Chondrocyte (in vitro differentiated cells): ENCODE measurements around the gene KRT28. TPM values are rescaled to one million over a fixed set of nuclear protein-coding genes. Genes with fewer than 3 reads are reported as not detected.

Experiments used
- DNase-seq: peaks from one replicate; pipeline ENCODE4 v3.0.0; 2021; ENCODE audit warnings: mixed read lengths, low spot score
- H3K27ac Mint-ChIP-seq: one replicate; pipeline ENCODE4 v1.8.0; 2021; ENCODE audit warnings: mild to moderate bottlenecking, moderate library complexity, mixed read lengths; ENCODE audit not compliant: unreplicated experiment
- H3K27me3 Mint-ChIP-seq: 2 replicates; pipeline ENCODE4 v1.8.0; 2021; ENCODE audit warnings: low read depth, mixed read lengths
- H3K36me3 Mint-ChIP-seq: 2 replicates; pipeline ENCODE4 v1.8.0; 2021; ENCODE audit warnings: low read depth, mixed read lengths
- H3K4me1 Mint-ChIP-seq: 2 replicates; pipeline ENCODE4 v1.8.0; 2021; ENCODE audit warnings: low read depth, mild to moderate bottlenecking, mixed read lengths
- H3K4me3 Mint-ChIP-seq: one replicate; pipeline ENCODE4 v1.8.0; 2021; ENCODE audit warnings: mild to moderate bottlenecking, moderate library complexity, mixed read lengths; ENCODE audit not compliant: unreplicated experiment
- H3K9me3 Mint-ChIP-seq: 2 replicates; pipeline ENCODE4 v1.8.0; 2021; ENCODE audit warnings: low read depth, mixed read lengths
- long read RNA-seq: library from polyadenylated mRNA; stranded (forward); transcript quantifications from one replicate; pipeline ENCODE4 v2.0.0, GENCODE V29; 2021
- total RNA-seq: library from RNA; stranded (reverse); gene quantifications from 3 replicates; pipeline ENCODE4 v1.2.1, GENCODE V29; 2021
- TF ChIP-seq, protein P1 (sequence below): fragments of 200-600 bp; sonication (generic); IDR thresholded peaks from 2 replicates; pipeline ENCODE4 v1.5.0; 2021; ENCODE audit warnings: antibody characterized with exemption, mild to moderate bottlenecking, moderate library complexity

Gene KRT28
- total RNA-seq, result not detected in 3 replicates
- long read RNA-seq, result 0 reads

DNA sequence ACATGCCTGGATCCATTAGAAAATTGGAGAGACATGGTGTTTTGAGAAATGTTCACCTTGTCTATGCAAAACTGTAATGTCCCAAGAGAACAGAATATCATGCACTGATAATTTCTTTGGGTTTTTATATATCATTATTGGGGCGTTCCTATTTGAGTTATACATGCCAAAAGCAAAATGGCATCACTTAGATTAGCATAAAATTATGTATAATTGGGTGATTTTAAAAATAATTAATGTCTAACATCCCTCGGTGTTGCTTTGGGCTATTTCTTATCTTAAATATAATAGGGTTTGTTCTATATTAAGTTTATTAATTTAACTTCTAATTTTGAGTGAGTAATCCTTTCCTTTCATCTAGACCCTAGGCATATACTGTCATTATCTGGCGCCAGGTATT, at the start of gene KRT28:
Gene KRT28, minus strand, starts transcription at position 101 of the 400 bp plus-strand sequence. Its CDS starts 66 bp downstream, at position 35.
- H3K4me3 Mint-ChIP-seq, result no peak within 1 kb of the TSS
- H3K9me3 Mint-ChIP-seq, result no peaks in the 10 kb centered on the region
- peaks cover 2% of the 10 kb centered on the region for H3K4me1 Mint-ChIP-seq
- H3K27ac Mint-ChIP-seq, result no peak within 1 kb of the TSS
- TF ChIP-seq, protein P1, sequence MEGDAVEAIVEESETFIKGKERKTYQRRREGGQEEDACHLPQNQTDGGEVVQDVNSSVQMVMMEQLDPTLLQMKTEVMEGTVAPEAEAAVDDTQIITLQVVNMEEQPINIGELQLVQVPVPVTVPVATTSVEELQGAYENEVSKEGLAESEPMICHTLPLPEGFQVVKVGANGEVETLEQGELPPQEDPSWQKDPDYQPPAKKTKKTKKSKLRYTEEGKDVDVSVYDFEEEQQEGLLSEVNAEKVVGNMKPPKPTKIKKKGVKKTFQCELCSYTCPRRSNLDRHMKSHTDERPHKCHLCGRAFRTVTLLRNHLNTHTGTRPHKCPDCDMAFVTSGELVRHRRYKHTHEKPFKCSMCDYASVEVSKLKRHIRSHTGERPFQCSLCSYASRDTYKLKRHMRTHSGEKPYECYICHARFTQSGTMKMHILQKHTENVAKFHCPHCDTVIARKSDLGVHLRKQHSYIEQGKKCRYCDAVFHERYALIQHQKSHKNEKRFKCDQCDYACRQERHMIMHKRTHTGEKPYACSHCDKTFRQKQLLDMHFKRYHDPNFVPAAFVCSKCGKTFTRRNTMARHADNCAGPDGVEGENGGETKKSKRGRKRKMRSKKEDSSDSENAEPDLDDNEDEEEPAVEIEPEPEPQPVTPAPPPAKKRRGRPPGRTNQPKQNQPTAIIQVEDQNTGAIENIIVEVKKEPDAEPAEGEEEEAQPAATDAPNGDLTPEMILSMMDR, result no peak
- no peaks in the 10 kb centered on the region for H3K36me3 Mint-ChIP-seq
- DNase-seq, result no peak
- H3K27me3 Mint-ChIP-seq, result peaks cover 39% of the 10 kb centered on the region

- no peaks in the 10 kb centered on the region for H3K36me3 Mint-ChIP-seq
- H3K9me3 Mint-ChIP-seq, result no peaks in the 10 kb centered on the region
- no peak overlapping the region for H3K27ac Mint-ChIP-seq
- peaks cover 3% of the 10 kb centered on the region for H3K4me1 Mint-ChIP-seq
- H3K27me3 Mint-ChIP-seq, result peaks cover 16% of the 10 kb centered on the region
- no peak overlapping the region for H3K4me3 Mint-ChIP-seq
- no peak for DNase-seq
- TF ChIP-seq, protein P1, result no peak
These were observed 49.0 kb upstream of the KRT28 start for GRCh38 chr17:40848583-40849235.

DNA sequence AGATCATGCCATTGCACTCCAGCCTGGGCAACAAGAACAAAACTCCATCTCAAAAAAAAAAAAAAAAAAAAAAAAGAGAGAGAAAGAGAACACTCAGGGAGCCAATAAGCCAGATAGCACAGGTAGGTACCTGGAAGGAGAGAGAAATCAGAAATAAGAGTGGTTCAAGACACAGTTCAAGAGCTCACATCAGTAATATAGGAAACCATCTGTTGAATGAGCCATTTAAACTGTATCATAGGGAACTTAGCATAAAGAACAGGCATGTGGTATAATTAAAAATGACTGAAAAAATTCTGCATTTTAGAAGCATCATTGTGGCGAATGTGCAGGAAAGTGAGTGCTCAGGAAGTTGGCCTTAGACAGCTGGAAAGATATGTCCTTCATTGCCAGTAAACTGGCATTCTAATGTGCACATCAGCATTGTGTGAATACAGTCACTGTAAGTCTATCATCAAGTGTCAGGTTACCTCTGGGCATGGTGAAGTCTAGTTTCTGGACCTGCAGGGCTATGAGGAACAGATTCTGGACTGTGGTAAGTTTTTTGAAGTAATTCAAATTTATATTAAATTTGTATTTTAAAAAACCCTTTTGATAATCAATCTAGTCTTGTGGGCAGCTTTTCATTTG, 46.9 kb upstream of the KRT28 start:
- H3K27me3 Mint-ChIP-seq, result peaks cover 16% of the 10 kb centered on the region
- no peak overlapping the region for H3K27ac Mint-ChIP-seq
- no peaks in the 10 kb centered on the region for H3K36me3 Mint-ChIP-seq
- no peaks in the 10 kb centered on the region for H3K9me3 Mint-ChIP-seq
- H3K4me1 Mint-ChIP-seq, result no peaks in the 10 kb centered on the region
- H3K4me3 Mint-ChIP-seq, result no peak overlapping the region
- TF ChIP-seq, protein P1, result no peak
- no peak for DNase-seq

DNA sequence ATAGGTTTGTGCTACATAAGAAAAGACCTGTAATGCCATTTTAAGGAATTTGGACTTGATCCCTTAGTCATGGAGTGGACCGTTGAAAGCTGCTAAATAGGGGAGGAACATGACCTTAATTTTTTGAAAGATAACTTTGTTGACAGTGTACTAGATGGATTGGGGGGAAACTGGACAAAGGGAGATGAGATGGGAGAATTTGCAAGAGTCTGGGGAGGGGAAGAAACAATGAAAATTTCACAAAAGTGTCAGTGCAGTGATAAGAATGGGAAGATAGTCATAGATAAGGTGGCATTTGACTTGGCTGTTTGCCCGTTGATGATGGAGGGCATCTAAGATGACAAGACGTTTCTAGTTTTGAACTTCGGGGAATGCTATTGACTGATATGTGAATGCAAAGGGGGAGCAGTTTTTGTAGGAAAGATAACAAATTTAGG, 44.9 kb upstream of the KRT28 start:
- Mint-ChIP-seq H3K4me3 (no peak overlapping the region), H3K4me1 (no peaks in the 10 kb centered on the region), H3K27me3 (peaks cover 16% of the 10 kb centered on the region), H3K9me3 (no peaks in the 10 kb centered on the region), H3K27ac (no peak overlapping the region), H3K36me3 (peaks cover 1% of the 10 kb centered on the region)
- no peak for DNase-seq
- TF ChIP-seq, protein P1, result no peak

DNA sequence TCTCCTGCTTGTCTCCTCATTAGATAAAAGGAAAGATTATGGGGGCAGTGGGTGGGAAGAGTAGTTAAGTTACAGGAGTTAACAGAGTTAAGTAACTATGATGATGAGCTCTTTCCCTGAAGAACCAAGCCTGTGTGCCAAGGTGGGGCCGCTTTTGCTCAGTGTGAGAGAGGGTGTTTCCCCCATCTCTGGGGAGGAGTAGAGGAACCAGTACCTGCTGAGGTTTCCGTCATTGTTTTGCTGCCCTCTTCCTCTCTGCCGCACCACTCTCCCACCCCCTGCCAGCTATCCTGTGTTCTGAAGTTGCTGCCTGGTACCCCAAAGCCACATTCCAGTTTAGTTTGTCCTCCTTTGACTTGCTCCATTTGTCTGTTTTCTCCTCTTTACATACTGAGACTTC, 43.5 kb upstream of the KRT28 start:
- Mint-ChIP-seq H3K4me1 (no peaks in the 10 kb centered on the region), H3K9me3 (no peaks in the 10 kb centered on the region), H3K4me3 (no peak overlapping the region), H3K36me3 (peaks cover 4% of the 10 kb centered on the region), H3K27ac (no peak overlapping the region), H3K27me3 (peaks cover 20% of the 10 kb centered on the region)
- TF ChIP-seq, protein P1, result no peak
- no peak for DNase-seq
